ENCODE data around the gene POC1A.
"Not testable (repeated sequence)": the region's sequence is repeated elsewhere in the genome, so short reads cannot be mapped to it uniquely, and the experiment has no call there.

The POC1A gene

DNA sequence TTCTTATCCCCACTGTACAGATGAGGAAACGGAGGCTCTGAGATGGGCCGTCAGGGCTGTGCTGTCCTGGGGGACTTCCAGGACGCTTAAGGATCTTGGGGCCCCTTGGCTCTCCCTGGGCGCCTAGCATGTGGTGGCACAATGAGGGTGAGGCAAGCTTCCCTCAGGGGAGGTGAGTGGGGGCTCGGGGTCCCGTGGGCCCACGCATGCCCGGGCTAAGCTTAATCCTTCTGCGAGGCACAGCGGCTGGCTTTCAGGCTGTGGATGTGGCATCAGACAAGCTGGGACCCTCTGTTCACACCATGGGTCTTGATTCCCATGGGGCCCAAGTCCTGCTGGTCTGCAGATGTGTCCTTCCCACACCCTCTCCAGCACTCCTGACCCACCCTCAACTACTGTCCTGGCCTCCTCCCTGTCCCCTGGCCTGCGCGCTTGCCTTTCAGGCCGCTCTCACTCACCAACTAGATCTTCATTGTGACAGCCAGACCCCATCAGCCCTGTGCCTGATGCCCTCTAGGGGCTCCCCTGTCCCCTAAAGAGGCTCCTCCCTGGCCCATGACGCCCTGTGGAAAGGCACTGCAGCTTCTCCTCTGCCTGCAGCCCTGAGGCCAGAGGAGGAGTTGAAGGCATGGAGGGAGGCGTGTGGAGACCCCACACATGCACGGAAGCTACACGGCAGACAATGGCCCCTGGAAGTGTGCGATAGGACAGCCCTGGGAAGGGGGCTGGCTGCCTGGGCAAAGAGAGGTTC lies 109.2 kb downstream of the POC1A start:
- no peak for DNase-seq (ENCODE audit: low read depth)

DNA sequence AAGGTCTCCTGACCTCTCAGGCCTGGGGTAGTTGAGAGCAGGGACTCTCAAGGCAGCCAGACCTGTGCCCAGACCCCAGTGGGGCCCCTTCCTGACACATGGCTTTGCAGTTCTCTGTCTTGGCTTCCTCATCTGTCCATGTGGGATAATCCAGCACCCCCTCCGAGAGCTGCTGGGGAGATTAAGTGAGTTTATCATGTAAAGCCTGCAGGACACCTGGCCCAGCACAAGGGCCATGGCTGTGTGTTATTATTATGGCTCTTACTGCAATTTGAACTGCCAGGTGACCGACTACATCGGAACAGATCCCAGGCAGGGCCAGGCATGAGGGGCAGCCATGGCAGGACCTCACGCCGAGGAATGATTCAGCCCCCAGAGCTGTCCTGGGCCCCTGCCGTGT lies 110.5 kb downstream of the POC1A start:
- DNase-seq (ENCODE audit: low read depth) = no peak

DNA sequence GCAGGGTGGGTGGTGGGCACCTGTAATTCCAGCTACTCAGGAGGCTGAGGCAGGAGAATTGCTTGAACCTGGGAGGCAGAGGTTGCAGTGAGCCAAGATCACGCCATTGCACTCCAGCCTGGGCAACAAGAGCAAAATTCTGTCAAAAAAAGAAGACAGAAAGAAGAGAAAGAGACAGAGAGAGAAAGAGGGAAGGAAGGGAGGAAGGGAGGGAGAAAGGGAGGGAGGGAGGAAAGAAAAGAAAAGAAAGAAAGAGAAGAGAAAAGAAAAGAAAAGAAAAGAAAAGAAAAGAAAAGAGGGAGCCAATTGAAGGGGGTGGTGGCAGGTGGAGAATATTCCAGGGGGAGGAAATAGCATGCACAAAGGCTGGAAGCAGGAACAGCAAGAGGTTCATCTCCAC lies 111.2 kb downstream of the POC1A start:
- not testable (repeated sequence) for DNase-seq (ENCODE audit: low read depth)

DNA sequence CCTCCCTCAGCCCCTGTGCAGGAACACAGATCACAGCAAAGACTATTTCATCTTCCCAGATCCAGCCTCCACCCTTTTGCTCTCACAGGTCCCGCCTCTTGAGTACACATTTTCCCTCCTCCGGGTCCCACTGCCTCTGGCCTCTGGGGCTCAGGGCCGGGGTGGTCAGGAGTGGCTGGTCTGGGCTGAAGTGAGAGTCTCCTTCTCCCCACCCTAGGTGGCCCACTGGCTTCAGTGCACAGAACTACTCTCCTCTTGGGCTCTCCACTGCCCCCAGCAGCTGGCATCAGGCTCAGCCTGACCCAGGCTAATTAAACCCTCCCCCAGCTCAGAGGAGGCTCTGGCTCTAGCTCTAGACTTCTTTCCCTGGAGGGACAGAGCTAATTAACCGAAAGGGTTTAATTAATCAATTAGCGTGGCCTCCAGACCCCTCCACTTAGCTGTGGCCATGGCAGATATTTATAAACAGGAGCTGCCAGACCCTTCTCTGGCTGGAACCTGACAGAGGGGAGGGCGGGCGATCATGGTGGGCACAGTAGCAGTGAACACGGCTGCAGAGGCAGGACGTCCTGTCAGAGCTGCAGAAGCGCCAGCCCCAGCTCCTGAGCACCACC lies 113.0 kb downstream of the POC1A start:
- no peak for DNase-seq (ENCODE audit: low read depth)

DNA sequence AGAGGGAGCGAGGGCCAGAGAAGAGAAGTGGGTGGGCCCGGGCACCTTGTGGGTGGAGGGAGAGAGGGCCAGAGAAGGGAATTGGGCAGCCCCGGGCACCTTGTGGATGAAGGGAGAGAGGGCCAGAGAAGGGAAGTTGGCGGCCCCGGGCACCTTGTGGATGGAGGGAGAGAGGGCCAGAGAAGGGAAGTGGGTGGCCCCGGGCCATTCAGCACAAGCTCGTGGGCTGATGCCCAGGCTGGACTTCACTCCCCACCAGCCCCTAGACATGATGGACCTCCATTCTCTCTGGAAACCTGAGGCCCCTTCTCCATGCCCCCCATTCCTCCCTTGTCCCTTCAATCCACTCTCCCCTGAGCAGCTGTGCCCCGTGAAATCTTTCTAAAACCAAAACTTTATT lies 113.6 kb downstream of the POC1A start:
- DNase-seq (ENCODE audit: low read depth) = no peak

DNA sequence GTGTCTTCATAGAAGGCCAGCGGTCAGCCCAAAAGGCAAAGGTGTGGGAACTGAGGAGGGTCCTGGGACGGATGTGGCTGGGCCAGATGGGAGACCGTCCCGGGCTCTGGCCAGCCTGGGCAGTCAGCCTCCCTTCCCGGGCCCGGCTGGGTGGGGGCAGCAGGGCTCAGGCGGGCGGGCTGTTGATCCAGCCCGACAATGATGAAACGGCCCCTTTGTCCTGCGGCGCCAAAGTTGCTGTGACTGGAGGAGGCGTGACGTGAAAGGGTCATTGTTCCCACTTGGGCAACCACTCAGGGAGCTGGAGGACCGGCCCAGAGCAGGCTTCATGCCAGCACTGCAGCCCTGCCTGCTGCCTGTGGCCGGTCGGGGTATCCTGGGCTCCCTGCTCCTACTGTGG lies 114.4 kb downstream of the POC1A start:
- no peak for DNase-seq (ENCODE audit: low read depth)

DNA sequence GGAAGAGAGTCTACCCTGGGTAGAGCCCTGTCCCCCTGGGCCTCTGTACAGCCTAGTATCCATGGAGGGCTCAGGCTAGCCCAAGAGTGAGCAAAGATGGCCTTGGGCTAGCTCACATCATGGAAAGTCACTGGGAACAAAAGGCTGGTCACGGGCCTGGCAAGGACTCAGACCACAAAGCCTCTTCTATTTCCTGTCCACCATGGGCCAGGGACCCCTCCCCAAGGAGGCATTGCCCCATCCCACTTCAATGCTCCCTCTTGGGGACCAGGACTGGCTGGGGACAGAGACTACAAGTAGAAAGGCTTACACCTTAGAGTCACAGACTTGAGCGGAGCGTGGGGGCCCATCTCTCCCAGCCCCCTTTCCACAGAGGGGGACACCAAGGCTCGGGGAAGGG lies 114.8 kb downstream of the POC1A start:
- DNase-seq (ENCODE audit: low read depth) = no peak

DNA sequence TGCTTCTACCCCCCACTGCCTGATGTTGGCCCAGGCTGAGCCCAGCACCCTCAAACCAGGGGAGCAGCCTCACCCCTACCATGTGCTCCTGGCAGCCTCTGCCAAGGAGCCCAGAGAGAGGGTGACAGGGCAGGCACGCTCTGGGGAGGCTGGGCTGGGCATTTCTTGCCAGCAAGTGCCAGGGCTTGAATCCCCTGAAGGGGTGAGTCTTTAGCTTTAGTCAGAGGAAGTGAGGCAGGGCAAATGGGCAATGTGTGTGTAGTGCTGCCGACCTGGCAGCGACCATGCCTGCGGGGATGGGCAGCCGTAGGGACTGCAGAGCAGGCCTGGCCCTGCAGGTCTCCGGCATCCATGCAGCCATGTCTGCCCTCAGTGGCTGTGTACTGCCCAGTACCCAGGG lies 116.0 kb downstream of the POC1A start:
- DNase-seq (ENCODE audit: low read depth) = no peak

DNA sequence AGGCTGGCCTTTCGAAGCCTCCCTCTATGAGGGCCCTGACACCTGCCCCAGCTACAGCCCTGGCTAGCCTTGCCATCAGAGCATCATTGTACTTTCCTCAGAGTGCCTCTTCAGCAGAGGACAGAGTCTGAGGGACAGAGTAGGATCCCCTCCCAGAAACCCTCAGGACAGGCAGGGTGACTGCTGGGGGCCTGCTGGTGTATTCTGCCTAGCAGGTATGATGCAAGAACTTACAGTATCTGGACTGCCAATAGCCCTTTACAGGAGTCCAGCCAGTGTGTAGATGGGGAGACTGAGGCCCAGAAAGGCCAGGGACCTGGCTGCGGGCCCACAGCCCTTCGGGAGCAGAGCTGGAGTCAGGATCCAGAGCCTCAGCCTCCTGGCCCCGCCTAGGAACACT lies 116.9 kb downstream of the POC1A start:
- no peak for DNase-seq (ENCODE audit: low read depth)

DNA sequence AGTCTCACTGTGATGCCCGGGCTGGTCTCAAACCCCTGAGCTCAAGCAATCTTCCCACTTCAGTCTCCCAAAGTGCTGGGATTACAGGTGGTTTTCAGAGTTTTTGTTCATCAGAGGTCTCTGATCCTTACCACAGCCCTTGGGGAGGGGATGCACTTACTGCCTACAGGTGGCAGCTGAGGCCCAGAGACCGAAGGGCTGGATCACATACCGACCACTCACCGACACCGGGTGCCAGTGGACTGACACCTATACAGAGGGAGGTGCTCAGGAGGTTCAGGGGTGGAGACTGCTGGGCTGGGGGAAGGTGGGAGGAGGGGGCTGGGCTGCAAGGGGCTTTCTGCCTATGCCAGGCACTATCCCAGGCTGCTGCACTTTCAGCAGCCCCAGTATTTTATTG lies 117.4 kb downstream of the POC1A start:
- DNase-seq (ENCODE audit: low read depth) = no peak

DNA sequence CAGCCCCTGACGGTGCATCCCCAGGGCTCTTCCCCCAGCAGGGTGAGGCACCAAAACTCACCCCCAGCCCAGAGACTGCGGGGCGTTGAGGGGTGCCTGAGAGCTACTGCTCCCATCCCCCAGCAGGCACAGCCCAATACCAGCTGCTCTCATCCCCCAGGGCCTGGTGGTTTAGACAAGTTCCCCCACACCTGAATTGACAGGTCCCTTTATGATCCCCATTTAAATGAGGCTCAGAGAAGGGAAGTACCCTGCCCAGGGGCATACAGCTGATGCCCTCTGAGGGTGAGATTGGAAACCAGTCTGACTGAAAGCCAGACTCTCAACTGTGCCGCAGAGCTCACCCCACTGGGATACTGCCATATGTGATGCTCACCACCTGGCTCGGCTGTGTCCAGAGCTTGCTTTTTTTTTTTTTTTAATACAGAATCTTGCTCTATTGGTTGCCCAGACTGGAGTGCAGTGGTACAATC lies 118.0 kb downstream of the POC1A start:
- no peak for DNase-seq (ENCODE audit: low read depth)

DNA sequence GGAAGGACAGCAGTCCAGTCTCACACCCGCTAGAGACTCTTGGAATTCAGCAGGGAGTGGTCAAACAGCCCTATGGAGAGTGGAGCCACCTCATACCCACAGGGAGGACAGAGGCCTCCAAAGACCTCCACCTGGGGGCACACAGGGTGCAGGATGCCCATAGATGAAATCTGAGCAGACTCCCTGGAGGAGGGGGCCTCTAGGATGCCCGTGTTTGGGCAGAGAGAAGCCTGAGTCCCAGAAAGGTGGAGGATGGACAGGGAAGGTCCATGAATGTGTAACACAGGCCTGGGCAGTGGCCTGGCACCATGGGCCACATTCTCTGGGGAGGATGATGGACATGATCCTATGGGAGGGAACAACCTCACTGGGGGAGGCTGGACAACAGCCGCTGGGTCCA lies 119.6 kb downstream of the POC1A start:
- no peak for DNase-seq (ENCODE audit: low read depth)

DNA sequence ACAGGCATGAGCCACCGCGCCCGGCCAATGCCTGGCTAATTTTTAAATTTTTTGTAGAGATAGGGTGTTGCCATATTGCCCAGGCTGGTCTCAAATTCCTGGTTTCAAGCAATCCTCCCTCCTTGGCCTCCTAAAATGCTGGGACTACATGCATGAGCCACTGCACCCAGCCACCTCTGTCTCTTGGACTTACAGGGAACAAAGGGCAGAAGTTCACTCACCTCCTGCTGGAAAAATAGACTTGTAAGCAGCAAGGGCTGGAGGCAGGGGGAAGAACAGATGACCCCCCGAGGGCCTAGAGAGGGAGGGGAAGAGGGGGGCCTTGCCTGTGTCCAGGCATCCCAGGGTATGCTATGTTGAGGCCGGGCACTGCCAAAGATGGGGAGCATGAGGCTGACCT lies 120.0 kb downstream of the POC1A start:
- no peak for DNase-seq (ENCODE audit: low read depth)

DNA sequence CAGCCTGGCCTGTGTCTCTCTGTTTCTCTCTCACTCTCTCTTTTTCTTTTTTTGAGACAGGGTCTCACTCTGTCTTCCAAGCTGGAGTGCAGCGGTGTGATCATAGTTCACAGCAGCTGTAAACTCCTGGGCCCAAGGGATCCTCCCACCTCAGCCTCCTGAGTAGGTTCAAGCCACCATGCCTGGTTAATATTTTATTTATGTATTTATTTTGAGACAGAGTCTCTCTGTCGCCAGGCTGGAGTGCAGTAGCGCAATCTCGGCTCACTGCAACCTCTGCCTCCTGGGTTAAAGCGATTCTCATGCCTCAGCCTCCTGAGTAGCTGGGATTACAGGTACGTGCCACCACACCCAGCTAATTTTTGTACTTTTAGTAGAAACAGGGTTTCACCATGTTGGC lies 120.5 kb downstream of the POC1A start:
- DNase-seq (ENCODE audit: low read depth) = not testable (repeated sequence)

DNA sequence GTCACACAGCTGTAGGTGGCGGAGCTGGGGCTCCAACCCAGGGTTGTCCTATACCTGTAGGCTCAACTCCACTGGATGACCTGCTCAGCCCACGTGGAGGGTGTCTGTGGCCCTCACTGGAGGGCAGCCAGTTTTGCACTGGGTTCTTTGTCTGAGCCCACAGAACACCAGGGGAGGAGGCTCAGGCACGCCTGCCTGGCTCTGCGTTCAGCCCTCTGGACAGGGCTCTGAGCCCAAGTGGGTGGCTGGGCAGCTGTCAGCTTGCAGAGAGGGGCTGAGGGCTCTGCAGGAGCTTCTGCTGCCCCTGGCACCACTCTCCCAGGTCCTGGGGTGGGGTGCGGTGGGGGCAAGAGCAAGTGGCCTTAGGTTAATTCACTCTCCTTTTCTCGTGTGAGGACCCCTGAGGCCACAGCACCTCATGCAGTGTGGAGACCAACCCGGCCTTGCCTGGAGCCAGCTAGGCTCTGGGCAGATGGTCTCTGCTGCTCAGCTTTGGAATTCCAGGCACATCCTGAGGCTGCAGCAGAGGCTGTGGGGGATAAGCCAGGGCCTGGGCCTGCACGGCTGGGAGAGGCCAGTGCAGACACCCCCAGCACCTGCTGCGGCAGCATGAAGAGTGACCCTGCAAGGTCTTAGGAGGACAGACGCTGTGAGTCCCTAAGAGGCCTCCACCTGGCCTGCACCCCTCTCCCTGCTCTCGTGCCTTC lies 121.4 kb downstream of the POC1A start:
- DNase-seq (ENCODE audit: low read depth) = no peak

DNA sequence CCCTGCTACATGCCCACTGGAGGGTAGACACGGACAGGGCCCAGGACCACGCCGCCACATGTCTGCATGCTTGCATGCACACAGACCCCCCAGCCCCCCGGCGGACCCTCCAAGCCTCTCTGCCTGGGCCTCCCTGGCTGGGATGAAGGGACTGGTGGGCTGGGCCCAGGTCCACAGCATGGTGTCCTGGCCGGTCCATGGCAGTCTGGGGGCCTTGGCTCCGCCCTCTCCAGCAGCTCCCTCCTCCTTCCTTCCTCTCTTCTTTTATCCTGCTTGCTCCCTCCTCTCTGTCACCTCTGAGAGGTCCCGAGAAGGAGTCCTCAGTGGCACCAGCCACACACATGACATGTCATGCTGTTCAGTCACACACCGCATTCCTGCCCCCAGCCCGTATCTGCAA lies 122.3 kb downstream of the POC1A start:
- DNase-seq (ENCODE audit: low read depth) = no peak

DNA sequence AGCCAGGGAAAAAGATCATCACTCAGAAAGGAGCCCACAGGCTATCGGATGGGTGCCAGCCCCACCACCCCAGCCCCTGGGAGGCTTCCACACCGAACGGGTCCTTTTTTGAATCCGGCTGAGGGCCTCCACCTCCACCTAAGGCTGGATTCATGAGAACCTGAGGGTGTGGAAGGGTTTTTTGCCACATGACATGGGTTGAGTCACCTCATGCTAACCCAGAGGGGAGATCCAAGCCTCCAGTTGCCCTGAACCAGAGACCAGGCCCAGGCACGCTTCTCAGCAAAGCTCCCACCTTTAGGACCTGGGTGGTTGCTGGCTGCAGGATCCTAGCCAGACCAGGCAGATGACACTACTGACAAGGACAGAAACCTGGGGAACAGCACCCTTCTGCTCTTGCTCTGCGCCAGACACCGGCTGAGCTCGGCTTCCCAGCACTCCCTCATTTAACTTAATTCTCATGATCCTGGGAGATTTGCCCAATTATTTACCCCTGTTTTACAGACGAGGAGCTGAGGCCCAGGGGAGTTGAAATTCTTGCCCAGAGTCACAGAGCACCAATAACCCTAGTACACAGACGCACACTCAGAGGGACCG lies 123.4 kb downstream of the POC1A start:
- no peak for DNase-seq (ENCODE audit: low read depth)

DNA sequence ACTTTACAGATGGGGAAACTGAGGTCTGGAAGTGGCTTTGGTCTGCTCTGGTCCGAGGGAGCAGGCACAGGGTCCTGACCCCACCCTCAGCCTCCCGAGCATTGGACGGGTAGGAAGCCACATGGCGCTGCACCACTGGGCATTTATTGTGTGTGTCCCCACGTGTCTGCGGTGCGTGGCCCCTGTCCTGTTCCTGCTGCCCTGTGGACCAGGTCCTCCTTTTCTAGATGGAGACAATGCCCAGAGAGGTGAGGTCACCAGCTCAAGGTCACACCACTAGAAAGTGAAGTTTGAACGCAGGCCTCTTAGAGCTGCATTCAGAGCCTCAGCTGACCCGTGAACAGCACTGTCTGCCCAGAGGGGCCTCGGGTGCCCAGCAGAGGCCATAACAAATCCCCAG lies 124.7 kb downstream of the POC1A start:
- no peak for DNase-seq (ENCODE audit: low read depth)

DNA sequence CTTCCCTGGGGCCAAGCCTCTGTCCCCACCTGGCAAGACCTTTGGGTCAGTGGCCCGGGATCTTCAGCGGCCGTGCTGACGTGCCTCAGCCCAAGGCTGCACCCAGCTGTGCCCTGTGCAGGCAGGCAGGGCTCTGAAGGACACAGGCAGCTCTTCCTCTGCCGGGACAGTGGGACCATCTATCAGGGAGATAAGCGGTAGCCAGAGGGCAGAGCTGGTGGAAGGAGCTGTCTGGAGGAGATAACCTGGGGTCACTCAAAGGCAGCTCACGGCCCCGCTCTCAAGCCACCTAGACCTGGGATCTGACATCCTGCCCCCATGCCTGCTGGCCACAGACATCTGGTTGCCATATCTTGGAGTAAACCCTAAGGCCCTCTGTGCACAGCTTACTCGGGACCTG lies 125.2 kb downstream of the POC1A start:
- no peak for DNase-seq (ENCODE audit: low read depth)

DNA sequence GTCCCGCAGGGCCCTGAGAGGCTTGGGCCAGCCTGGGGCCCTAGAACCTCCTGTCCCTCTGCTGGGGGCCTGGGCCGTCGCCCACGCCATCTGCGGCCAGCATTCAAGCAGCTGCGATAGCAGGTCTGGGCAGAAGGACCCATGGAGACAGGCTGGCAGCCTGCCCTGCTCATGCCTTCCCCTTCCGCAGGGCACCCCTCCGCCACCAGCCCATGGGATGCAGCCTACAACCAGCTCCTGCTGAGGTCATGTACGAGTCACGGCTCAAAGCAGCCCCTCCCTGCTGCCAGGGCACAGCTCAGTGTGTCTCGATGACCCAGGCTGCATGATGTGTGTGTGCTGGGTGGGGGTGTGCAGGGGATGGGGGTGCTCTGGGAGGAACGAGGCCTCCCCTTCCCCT lies 125.7 kb downstream of the POC1A start:
- no peak for DNase-seq (ENCODE audit: low read depth)

DNA sequence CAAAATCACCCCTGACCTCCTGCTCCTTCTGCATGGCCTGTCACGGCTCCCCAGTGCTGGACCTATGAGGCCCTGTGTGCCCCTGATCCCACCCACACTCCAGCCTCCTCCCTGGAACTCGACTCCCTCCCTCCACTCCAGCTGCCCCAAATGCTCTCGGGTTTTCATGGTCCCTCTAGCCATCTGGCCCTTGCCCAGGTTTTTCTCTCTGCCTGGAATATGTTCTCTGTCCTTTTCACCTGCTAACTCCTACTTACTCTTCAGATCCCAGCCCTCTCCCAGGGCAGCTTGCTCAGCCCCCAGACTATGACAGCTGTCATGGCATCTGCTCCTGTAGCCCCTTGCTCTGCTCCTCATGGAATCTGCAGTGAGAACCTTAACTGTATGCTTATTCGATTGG lies 128.2 kb downstream of the POC1A start:
- no peak for DNase-seq (ENCODE audit: low read depth)

DNA sequence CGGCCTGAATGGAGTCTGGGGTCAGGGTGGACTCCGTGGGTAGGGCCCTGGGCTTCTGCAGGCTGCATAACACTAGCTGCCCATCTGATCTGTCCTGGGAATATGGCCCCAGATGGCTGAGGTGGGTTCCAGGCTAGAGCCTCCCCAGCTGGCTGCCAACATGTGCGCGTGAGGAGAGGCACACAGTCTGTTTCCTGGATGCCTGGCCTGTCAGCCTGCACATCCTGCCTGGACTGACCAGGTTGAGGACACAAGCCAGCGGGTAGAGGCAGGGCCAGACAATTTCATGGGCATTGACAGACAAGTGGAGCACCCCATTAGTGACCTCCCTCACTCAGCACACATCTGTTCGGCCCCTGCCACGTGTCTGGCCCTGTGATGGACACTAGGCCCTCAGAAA lies 128.8 kb downstream of the POC1A start:
- no peak for DNase-seq (ENCODE audit: low read depth)
